Activated CD8-positive, alpha-beta memory T cell treated with anti-CD3 and anti-CD28 coated beads for 24 hours (primary cell): Measurements from ENCODE around the gene POLR2E.
A peak's percentile ranks its signal among the peaks of the same experiment; 100 is the strongest.

Source experiments
- DNase-seq: peaks from one replicate; pipeline ENCODE4 v3.0.0-alpha.2; 2020

POLR2E gene

DNA sequence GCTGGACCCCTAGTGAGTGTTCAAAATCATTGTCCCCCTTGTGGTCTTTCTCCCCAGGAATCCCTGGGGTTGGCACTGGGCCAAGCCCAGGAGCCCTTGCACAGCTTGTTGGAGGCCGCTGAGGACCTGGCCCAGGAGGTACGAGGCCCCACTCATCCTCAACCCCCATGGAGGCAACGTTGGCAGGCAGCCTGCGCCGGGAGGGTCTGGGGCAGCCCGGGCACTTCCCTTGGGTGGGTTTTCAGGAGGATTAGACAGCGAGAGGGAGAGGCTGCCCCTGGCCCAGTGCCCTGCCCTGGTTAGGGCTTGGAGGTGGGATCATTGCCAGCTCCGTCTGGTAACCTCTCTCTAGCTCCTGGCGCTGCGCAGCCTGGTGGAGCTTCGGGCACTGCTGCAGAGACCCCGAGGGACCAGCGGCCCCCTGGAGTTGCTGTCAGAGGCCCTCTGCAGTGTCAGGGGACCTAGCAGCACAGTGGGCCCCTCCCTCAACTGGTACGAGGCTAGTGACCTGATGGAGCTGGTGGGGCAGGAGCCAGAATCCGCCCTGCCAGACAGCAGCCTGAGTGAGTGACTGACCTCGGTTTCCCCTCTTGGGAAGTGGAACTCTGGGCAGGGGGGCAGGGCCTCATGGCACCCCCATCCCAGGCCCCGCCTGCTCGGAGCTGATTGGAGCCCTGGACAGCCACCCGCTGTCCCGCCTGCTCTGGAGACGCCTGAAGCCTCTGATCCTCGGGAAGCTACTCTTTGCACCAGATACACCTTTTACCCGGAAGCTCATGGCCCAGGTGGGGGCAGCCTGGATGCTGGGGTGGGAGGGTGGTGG, 52.3 kb downstream of the POLR2E start:
- no peak for DNase-seq

DNA sequence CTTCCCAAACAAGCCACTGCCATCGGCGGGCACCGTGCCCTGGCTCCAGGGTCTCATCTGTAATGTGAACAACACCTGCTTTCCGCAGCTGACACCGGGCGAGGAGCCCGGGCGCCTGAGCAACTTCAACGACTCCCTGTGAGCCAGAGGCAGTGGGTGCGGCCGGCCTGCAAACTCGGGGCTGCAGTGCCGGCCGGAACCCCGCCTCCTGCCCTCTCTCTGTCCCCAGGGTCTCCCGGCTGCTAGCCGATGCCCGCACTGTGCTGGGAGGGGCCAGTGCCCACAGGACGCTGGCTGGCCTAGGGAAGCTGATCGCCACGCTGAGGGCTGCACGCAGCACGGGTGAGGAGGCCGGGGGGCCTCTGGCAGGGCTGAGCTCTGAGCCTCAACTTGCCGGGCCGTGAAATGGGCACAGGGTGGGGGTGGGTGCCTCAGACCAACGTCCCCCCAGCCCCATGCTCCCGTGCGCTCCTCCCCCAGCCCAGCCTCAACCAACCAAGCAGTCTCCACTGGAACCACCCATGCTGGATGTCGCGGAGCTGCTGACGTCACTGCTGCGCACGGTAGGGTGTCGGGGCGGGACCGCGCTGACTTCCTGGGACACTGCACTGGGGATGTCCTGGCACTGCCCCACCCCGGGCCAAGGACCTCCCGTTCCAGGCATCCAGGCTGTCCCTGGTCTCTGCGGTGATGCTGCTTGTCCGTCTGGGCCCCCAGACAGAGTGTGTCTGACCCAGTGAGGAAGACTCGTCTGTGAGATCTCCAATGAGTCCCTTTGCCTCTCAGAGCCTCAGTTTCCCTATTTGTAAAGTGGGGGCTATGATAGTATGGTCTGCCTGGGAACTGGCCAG, 53.1 kb downstream of the POLR2E start:
- no peak for DNase-seq

DNA sequence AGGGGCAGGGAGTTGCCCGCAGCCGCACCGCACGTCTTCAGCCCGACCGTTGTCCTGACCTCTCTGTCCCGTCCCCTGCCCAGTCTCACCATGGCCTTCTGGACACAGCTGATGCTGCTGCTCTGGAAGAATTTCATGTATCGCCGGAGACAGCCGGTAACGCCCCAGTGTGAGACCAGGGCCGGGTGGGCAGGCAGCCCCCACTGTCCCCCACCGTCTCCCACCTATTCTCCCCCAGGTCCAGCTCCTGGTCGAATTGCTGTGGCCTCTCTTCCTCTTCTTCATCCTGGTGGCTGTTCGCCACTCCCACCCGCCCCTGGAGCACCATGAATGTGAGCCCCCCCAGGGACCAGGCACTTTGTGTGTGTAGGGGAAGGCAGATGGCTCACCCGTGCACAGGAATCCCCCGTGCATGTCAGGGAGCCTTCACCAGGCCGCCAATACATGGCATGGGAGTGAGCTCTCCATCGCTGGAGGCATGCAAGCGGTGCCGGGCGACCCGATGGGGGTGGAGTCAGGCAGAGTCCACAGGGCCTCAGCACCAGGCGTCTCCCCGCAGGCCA, 53.8 kb downstream of the POLR2E start:
- no peak for DNase-seq

DNA sequence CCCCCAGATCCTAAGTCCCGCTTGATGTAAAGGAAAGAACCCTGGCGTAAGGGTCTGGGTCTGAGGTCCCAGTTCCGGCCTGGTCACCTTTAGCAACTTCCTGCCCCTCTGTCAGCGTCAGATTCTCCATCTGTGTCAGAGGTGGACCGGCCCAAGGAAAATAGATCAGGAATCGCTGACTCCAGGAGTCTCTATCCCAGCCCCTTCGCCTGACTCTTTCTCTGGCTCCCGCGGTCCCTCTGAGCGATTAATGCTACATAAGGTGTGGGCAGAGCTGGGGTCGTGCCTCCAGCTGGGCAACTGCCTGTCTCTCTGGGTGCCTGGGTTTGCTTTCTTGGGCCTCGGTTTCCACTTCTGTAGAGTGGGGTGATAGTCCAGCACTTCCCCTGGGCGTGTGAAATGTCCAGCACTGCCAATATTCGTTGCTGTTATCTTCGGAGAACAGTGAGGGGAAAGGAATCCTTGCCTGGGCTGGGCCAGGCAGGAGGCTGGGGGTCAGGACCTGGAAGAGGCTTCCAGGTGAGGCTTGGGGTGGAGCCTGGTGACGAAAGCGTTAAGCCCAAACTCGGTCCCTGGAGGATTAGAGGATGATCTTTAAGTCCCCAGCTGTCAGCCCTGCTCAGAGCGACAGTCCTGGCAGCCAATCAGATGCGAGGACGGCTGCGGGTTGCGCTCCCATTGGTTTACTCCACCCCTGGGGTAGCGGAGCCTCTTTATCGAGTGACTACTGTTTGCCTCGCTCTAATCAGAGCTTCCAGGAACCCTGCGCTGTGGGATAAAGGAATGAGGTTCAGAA, 54.5 kb downstream of the POLR2E start:
- DNase-seq = peak; percentile 94

DNA sequence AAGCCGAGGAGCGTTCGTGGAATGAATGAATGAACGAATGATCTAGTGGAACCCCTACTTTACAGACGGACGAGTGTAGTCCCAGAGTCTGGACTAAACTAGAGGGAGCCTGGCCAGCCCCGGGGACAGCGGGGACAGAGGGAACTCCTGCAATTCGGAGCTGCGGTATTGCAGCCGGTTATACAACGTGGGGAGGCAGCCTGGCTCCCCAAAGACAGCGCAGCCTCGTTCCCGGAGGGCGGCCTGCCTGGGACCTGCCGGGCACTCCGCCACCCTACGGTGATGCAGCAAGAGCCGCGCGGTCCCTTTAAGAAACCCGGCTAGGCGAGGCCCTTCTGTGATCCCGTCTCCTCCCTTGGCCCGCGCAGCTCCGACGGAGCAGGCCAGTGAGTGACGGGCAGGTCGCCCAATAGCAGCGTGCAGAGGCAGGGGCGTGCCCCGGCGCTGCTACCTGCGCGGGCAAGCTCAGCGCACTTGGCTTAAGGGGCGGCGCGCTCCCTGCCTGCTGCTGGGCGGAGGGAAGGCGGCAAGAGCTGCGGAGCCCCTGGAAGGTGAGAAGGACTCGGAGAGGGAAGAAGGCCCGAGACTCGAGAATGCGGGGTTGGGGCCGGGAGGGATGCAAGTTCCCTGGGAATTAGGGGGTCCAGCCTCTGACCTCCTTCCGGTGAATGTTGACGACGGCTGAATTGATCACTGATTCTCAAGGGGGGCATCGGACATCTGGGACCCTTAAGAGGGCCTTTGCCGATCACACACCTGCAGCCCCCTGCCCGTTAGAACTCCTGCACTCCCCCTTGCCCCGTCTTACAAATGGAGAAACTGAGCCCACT, 55.3 kb downstream of the POLR2E start, which contains the start of gene ABCA7:
ABCA7 (plus strand) TSS at position 462 of the 830 bp plus-strand sequence. CDS start 1,255 bp downstream, outside the sequence.
- peak; percentile 100 for DNase-seq

DNA sequence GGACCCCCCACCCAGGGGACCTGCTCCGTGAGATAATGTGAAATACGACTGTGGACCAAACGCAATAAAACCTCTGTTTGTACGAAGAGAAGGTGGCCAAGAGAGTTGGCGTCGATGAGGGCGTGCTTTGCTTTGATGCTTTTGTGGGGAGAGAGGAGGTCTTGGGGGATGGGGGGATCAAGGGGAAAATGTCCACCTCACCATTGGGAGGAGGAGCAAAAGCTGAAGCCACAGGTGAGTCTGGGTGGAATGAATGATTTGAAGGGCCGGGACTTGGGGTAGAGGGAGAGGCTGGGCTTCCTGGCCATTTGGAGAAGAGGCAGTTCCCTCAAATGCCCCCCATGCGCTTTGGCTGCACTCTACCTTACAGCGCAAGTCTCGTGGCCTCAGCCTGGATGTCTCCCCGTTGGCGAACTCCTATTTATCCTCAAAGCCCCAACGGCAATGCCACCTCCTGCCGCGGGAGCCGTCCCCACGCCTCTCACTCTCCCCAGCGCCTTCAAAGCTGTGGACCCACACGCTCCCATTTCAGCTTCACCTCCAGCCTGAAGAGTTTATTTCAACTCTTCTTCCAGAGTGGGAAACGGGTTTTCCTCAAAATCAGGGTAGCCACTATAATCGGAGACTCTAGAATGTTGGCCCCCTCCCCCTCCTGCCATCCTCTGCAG, 56.1 kb downstream of the POLR2E start:
- no peak for DNase-seq

DNA sequence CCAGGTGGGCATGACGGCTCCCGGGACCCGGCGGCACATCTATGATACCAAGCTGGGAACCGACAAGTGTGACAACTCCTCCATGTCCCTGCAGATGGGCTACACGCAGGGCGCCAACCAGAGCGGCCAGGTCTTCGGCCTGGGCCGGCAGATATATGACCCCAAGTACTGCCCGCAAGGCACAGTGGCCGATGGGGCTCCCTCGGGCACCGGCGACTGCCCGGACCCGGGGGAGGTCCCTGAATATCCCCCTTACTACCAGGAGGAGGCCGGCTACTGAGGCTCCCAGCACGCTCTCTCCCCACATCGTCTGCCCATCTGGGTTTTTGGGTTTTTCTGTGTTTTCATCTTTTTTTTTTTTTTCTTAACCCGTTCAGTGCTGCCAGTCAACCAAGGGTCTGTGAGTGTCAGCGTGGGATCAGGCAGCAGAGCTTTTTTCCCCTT, 57.5 kb downstream of the POLR2E start:
- DNase-seq = no peak
